D721Med (cell line): Measurements from ENCODE around the gene STAT5B.

ENCODE experiments used
- DNase-seq: peaks from one replicate; pipeline ENCODE4 v3.0.0; 2011; ENCODE audit warnings: low spot score; ENCODE audit not compliant: insufficient read length
- FAIRE-seq: peaks from 2 replicates; lab custom pipeline; 2011; peaks lifted over from hg19 to GRCh38; lab: Jason Lieb, UNC
- TF ChIP-seq, protein P1 (sequence below): IDR thresholded peaks from 2 replicates; pipeline ENCODE4 v1.5.1; 2012; ENCODE audit warnings: mild to moderate bottlenecking, control low read depth; ENCODE audit not compliant: insufficient read depth; ENCODE audit errors: missing control alignments

Gene STAT5B

DNA sequence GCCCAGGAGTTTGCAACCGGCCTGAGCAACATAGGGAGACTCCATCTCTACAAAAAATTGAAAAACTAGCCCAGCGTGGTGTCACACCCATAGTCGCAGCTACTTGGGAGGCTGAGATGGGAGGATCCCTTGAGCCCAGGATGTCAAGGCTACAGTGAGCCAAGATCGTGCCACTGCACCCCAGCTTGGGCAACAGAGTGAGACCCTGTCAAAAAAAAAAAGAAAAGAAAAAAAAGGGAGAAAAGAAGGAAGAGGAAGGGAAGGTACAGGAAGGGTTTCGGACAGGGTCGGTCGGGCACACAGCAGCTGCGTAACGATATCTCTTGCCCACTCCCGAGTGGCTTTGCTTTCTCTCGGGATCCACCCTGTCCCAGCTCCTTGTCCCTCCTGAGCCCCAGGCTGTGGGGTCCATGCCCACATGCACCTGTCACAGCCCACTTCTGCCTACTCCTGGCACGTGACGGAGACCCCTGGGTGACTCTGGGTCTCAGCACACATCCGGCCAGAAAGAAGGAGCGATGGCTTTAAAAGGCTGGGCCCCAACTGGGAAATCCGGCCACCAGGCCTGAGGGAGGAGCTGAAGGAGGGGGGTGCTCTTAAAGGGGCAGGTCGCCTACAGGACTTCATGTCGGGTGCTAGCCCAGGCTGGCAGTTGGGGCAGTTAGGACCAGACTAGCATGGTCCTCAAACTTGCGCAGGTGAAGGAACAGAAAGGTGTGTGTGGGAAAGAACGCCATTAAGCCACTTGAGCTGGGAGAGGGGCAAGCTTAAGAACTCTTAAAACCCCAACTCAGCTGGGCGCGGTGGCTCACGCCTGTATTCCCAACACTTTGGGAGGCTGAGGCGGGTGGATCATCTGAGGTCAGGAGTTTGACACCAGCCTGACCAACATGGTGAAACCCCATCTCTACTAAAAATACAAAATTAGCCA is 82.0 kb downstream of the STAT5B start, which contains the start of gene GHDC:
Gene GHDC (minus strand): TSS at position 526 of the 931 bp plus-strand sequence. CDS start 913 bp downstream, outside the sequence.
- no peak for FAIRE-seq
- no peak for DNase-seq
- TF ChIP-seq, protein P1, sequence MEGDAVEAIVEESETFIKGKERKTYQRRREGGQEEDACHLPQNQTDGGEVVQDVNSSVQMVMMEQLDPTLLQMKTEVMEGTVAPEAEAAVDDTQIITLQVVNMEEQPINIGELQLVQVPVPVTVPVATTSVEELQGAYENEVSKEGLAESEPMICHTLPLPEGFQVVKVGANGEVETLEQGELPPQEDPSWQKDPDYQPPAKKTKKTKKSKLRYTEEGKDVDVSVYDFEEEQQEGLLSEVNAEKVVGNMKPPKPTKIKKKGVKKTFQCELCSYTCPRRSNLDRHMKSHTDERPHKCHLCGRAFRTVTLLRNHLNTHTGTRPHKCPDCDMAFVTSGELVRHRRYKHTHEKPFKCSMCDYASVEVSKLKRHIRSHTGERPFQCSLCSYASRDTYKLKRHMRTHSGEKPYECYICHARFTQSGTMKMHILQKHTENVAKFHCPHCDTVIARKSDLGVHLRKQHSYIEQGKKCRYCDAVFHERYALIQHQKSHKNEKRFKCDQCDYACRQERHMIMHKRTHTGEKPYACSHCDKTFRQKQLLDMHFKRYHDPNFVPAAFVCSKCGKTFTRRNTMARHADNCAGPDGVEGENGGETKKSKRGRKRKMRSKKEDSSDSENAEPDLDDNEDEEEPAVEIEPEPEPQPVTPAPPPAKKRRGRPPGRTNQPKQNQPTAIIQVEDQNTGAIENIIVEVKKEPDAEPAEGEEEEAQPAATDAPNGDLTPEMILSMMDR = no peak

DNA sequence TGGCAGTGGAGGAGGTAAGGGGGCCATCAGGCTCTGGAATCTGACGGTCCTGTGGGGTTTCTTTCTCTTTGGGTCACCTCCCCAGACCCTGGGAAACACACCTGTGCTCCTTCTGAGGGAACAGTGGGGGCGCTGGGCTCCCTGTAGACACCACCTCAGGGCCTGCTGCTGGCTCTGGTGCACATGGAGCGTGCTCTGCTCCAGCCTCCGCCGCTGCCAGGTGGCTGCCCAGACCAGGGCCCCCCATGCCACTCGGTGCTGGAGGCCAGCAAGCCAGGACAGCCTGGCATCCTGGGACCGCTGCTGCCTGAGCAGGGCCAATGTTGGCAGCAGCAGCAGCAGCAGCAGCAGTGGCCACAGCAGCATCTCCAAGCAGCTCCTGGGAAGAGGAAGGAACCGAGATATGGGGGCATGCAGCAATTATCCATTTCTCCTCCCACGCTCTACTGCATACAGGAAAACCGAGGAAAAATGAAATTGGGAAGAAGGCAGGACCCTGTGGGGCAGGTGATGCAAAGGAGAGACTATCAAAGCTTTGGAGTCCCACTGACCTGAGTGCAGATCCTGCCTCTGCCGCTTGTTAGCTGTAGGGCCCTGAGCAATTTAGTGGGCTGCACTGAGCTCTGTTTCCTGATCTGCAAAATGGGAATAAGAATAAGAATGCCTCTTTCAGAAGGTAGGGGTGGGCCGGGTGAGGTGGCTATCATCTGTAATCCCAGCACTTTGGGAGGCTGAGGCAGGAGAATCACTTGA is 82.8 kb downstream of the STAT5B start:
- TF ChIP-seq, protein P1 = no peak
- FAIRE-seq (no peak), DNase-seq (no peak)

DNA sequence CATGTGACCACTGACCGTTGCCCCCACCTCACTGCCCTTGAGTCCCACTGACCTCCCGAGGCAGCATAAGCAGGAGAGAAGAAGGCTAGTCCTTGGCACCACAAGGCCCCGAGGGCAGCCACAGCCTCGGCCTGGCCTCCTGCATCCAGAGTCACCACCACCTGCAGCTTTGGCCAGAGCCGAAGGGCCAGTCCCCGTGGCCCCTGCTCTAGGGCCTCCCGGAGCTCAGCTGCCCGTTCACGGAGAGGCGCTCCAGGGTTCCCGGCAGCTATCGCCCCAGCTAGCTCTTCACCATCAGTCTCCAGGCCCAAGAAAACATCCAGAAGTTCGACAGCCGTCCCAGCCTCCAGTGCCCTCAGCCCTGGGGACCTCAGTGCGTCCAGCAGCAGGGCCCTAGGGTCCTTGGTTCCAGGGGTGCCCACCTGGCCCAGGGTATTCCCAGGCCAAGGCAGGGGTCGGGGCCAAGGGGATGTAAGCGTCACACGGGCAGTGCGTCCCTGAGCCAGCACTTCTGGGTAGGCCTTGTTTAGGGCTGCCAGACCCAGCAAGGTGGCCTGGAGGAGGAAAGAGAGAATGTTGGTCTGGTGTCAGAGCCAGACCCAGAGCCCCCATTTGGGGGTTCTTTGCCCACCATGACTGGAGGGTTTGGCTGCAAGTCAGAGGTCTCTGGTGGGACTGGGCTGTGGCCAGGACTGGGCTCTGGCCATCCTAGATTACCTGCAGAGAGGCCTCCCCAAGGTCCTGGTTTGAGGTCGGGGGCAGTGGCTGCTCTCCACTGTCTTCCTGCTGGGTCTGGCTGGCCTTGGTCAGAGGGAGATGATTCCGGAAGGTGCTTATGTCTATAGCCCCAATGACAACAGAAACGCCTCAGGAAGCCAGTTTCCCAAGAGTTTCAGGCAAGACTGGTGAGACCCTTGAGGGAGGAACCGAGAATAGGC is 83.7 kb downstream of the STAT5B start:
- FAIRE-seq (no peak), DNase-seq (no peak)
- TF ChIP-seq, protein P1 = no peak

DNA sequence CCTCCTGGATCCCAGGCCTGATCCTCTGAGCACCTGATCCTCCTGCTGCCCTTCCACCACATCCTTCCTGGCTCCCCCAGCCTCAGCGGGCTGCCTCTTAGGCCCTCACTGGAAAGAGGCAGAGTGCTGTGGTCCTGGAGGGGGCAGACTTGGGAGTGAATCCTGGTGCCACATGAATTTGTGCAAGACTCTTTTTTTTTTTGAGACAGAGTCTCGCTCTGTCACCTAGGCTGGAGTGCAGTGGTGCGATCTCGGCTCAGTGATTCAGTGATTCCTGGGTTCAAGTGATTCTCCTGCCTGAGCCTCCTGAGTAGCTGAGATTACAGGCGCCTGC is 84.9 kb downstream of the STAT5B start:
- TF ChIP-seq, protein P1 = no peak
- no peak for DNase-seq
- FAIRE-seq = no peak

DNA sequence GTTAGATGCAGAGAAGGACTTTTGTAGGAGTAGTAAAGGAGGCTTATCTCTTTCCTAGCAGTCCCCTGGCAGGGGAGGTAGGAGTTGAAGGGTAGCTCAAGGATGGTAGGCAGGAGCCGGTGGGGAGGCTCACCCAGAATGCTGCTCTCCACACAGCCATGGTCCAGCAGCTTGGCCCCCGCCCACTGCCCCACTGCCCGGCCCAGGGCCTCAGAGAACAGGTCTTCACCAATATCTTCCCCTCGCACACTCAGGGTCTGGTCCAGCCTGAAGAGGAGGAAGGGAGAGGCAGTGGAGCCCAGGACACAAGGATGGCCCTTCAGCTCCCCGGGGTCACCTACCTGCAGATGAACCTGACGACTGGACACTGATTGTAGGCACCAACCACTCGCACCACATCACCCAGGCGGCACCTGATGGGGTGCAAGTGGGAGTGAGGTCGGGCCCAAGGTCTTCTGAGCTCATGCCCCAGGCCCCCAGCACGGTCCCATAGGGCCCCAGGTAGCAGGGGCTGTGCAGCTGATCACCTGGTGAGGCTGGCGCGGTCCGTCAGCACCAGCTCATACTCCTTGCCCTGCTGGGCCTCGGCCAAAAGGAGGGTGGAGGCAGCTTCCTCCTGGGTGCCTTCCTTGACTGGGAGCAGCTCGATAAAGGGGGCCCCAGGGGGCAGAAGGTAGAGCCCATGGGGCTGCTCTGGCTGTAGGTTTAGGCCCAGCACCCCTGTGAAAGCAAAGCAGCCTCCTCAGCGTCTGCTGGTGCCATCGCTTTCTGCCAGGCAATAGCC is 85.5 kb downstream of the STAT5B start:
- DNase-seq (no peak), FAIRE-seq (no peak)
- TF ChIP-seq, protein P1 = no peak

DNA sequence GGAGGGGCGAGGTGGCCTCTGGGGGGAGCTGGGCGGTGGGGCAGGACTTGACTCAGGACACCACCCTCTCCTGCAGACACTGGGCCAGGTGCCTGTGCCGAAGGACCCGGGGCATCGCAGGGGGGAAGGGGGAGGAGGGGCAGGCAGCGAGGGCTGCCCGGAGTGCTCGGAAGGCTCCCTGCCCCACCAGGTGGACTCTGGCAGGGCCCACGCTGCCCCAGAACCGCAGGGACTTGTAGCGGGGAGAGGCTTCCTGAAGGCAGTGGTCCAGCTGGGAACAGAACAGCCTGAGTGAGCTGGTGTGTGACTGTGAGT is 86.6 kb downstream of the STAT5B start:
- FAIRE-seq (no peak), DNase-seq (no peak)
- TF ChIP-seq, protein P1 = no peak
